HG02798 (cell line): ENCODE measurements around the gene DDIT4.
"Not testable (repeated sequence)": the region's sequence is repeated elsewhere in the genome, so short reads cannot be mapped to it uniquely, and the experiment has no call there.

Source experiments
- ATAC-seq: cut with Tn5 transposase; IDR thresholded peaks from one replicate; pipeline ENCODE4 v1.9.1; 2021; ENCODE audit warnings: mild to moderate bottlenecking; ENCODE audit not compliant: unreplicated experiment, poor library complexity

The DDIT4 gene, protein sequence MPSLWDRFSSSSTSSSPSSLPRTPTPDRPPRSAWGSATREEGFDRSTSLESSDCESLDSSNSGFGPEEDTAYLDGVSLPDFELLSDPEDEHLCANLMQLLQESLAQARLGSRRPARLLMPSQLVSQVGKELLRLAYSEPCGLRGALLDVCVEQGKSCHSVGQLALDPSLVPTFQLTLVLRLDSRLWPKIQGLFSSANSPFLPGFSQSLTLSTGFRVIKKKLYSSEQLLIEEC

DNA sequence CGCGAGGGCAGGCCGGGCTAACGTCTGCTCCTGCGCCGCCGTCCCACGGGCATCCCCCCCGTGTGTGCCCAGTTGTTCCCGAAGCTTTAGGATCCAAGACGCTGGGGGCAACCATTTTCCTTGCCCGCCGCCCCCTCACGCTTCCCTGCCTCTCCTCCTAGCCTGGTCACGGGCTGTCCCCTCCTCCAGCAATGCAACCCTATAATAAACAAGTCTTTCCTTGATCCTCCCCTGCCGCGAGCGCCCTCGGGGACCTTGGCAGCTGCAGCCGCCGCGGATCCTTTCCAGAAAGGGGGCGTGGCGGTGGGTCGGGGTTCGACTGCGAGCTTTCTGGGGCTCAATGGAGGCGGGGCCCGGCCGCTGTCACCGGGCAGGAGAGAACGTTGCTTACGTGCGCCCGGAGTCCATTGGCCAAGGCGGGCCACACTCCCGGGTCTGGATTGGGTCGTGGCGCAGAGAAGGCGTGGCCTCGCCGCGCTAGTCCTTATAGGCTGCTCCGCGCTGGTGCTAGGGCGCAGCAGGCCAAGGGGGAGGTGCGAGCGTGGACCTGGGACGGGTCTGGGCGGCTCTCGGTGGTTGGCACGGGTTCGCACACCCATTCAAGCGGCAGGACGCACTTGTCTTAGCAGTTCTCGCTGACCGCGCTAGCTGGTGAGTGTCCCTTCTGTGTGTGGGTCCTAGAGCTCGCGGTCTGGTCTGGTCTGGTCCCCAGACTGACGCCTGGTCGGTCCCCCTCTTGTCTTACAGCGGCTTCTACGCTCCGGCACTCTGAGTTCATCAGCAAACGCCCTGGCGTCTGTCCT, at the start of gene DDIT4:
TSS of gene DDIT4 (plus strand) at position 515 of the 803 bp plus-strand sequence. CDS start 293 bp downstream, outside the sequence.
- ATAC-seq, result peak; percentile 81

GRCh38 chr10:72224191-72224590, 49.5 kb upstream of the DDIT4 start:
- ATAC-seq, result not testable (repeated sequence)

DNA sequence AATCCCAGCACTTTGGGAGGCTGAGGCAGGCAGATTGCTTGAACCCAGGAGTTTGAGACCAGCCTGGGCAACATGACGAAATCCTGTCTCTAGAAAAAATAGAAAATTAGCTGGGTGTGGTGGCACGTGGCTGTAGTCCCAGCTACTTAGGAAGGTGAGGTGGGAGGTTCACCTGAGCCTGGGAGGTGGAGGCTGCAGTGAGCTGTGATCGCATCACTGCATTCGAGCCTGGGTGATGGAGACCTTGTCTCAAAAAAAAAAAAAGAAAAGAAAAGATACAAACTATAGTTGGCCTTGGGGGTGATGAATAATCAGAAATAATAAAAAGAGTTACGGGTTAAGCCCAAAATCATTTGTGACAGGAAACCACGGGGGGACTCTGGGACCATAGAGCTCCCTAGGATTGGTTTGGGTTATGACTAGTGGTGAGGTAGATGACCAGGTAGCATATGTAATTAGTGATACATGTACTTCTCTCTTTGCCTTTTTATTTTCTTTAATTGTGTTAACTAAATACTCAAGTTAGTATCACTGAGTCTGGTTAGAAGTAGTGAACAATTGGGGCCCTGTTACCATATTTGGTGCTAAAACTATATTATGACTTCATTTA, 47.2 kb upstream of the DDIT4 start:
- no peak for ATAC-seq

- no peak for ATAC-seq
Measured at GRCh38 chr10:72227826-72228225, 45.9 kb upstream of the DDIT4 start.

DNA sequence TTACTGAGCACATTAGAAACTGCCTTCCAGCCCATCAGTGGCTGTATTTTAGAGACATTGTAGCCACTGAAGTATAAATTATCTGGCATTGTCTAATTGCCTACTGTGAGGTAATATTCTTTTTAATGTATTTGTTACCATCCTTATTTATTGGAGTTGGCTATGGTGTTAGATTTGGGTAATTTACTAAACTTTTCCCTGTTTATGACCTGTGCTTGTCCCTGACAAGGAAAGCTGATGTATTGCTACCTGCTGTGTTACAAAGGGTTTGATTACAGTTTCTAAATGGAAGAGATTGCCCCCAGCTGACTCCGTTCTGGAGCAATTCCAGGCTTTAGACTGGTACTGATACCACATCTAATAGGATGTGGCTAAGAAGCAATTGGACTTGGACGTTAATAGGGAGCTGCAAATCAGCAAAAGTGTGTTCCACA, 45.4 kb upstream of the DDIT4 start:
- no peak for ATAC-seq

- no peak for ATAC-seq
Measured at GRCh38 chr10:72229261-72230251, 44.2 kb upstream of the DDIT4 start.

DNA sequence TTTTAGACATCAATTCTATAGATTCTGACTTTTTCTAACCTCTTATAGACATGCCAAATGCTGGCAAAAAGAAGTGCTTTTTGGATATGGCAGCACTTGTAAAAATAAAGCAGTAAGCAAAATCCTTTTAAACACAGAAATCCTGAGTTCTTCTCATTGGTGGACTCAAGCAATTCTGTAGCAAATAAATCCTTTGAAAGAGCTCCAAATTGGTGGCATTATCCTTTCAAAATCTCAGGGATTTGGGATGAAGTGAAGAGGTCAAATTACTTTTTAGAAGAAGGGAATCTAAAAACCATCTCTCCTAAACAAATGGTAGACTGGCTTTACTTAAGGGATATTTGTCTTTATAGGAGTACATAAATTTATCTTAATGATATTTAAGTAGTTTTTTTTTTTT, 40.1 kb upstream of the DDIT4 start:
- no peak for ATAC-seq

DNA sequence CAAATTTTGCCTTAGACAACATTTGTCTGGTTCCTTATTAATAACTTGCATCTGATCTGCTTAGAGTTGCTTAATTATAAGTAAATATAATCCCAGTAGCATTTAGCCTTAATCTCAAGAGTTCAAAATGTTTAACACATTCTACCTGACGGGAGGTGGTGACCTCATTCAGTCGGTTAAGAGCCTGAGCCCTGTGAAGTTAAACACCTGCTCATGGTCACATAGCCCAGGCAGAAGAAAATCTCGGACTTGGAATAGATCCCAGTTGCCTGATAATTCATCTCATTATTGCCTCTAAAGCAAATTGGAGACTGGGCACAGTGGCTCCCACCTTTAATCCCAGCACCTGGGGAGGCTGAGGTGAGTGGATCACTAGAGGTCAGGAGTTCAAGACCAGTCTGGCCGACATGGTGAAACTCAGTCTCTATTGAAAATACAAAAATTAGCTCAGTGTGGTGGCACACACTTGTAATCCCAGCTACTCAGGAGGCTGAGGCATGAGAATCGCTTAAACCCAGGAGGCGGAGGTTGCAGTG, 39.1 kb upstream of the DDIT4 start:
- no peak for ATAC-seq

GRCh38 chr10:72235544-72236279, 38.0 kb upstream of the DDIT4 start:
- no peak for ATAC-seq

DNA sequence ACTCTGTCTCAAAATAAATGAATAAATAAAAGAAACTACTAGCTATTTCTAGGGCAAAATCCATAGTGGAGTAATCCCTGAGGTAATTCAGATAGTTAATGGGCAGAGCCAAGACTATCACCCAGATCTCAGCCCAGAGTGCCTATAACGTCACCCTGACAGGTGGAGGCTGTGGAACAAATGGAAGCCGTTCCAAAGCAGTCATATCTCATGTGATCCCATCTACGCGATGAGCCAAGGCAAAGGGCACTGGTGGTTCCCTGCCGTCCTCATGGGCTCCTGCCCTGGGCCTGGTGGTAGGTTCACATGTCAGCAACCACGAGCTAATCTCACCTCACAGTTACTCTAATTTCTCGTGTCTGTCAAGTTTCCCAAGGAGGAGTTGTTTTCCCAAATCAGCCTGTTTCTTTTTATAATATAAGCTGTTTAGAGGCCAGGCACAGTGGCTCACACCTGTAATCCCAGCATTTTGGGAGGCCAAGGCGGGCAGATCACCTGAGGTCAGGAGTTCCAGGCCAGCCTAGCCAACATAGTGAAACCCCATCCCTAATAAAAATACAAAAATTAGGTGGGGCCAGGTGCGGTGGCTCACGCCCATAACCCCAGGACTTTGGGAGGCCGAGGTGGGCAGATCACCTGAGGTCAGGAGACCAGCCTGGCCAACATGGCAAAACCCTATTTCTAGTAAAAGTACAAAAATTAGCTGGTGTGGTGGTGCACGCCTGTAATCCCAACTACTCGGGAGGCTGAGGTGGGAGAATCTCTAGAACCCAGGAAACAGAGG, 35.1 kb upstream of the DDIT4 start:
- ATAC-seq, result no peak

GRCh38 chr10:72239409-72239808, 34.3 kb upstream of the DDIT4 start:
- ATAC-seq, result no peak

DNA sequence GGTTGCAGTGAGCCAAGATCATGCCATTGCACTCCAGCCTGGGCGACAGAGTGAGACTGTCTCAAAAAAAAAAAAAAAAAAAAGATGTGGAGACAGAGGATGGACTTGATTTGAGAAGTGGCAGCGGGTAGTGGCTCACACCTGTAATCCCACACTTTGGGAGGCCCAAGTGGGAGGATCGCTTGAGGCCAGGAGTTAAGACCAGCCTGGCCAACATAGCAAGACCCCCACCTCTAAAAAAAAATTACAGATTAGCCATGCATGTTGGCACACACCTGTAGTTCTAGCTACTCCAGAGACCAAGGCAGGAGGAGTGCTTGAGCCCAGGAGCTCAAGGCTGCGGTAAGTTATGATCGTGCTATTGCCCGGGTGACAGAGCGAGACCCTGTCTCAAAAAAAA, 33.4 kb upstream of the DDIT4 start:
- ATAC-seq, result no peak

DNA sequence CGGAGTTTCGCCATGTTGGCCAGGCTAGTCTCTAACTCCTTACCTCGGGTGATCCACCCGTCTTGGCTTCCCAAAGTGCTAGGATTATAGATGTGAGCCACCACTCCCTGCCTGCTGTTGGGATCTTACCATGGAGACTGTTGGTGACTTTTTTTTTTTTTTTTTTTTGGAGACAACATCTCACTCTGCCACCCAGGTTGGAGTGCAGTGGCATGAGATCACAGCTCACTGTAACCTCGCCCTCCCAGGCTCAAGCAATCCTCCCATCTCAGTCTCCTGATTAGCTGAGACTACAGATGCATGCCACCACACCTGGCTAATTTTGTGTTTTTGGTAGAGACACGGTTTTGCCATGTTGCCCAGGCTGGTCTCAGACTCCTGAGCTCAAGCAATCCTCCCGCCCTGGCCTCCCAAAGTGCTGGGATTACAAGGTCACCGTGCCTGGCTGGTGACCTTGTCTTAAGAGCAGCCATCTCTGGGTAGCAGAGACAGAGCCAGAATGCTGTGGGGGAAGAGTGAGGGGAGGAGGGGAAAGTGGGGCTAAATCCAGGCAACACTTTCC, 32.0 kb upstream of the DDIT4 start:
- no peak for ATAC-seq

DNA sequence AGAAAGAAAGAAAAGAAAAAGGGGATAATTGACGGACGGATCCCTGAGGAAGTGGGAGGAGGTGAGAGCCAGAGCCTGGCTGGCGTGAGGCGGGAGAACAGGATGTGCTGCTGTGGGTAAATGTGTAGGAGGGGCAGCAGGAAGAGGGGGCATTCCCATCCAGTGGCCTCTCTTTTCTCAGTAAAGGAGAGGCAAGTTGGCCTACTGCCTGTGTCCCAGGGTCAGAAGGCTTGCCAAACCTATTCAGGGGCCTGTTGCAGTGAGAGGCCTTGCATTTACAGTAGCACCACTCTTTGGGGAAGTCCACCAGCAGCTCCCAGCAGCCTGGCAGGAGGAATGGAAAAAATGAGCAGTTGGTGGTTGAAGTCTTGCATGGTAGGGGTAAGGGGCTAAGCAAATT, 31.0 kb upstream of the DDIT4 start:
- ATAC-seq, result no peak

DNA sequence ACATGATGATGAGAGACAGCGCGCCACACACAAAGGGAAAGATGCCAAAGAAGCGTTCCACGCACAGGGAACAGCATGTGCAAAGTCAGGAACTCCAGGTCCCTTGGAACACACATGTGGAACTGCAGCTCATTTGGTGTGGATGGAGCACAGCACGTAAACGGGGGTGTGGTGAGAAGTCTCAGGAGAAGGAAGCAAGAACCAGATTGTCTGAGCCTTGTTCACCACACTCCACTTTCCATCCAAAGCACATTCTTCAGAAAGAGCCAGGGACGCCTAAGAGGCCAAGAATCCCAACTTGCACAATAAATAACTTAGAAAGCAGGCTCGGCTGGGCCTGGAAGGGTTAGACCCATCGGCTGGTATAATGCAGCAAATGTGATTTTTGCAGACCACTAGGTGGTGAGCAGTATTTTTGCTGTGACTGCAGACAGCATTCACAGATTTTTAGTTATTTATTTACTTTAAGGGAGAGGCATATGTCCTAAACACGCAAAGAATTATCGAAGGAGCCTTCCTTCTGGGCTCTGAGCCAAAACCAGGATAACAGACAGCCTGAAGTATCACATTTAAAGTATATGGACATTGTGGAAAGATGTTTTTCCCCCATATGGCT, 29.8 kb upstream of the DDIT4 start:
- ATAC-seq, result no peak

DNA sequence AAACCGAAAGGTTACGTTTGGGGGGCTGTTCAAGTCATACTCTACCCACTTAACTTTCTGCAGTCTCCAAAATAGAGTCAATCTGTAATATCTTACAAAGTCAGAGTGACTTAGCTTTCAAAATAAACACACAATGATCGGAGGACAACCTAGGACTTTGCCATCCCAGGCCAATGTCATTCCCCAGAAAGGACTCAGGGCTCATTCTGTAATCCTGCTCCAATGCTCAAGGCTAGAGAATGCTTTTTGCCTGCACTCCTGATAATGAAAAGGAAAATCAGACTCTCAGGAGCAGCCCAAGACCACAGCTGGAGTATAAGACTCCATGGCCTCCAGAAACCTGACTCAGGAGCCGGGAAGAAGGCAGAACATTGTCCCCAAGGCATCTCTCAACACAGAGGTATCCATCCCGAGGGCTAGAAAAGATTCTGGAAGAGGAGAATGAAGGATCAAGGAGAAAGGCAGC, 29.1 kb upstream of the DDIT4 start:
- no peak for ATAC-seq

GRCh38 chr10:72245949-72246525, 27.7 kb upstream of the DDIT4 start:
- no peak for ATAC-seq
